A549 (cell line): Measurements from ENCODE around the gene PRELID3B. TPM values are rescaled to one million over a fixed set of nuclear protein-coding genes. Genes with fewer than 3 reads are reported as not detected.
A peak's percentile ranks its signal among the peaks of the same experiment; 100 is the strongest.

Experiments used
- ATAC-seq, 2 experiments: fragments of 200-7000 bp in 1 of 2; fragments of >200 bp in 1 of 2; cut with Nextera tagmentation in 1 of 2; cut with Tn5 transposase in 1 of 2; 3 replicates each; pipeline versions ENCODE4 v1.8.0 to v1.9.1; 2018 to 2020; ENCODE audit warnings: mild to moderate bottlenecking in 1 of 2, moderate library complexity in 1 of 2
- CTCF ChIA-PET: fragments of 300-600 bp; sonication (Branson Sonifier 250); formaldehyde crosslinking; extraction: SDS; loops from one replicate; lab custom pipeline; 2021; ENCODE audit warnings: antibody characterized with exemption, inconsistent platforms; lab: Yijun Ruan, JAX
- POLR2A ChIA-PET: fragments of 350-600 bp; formaldehyde crosslinking; extraction: SDS; loops from one replicate; lab custom pipeline; 2021; ENCODE audit warnings: antibody characterized with exemption, inconsistent platforms; lab: Yijun Ruan, JAX
- DNase-seq, 2 experiments: peaks; one replicate each; pipeline versions ENCODE4 v3.0.0 to v3.0.0-alpha.2; 2011 to 2016; ENCODE audit warnings: low read depth in 1 of 2, low spot score in 1 of 2
- FAIRE-seq: peaks from 2 replicates; lab custom pipeline; 2011; peaks lifted over from hg19 to GRCh38; lab: Jason Lieb, UNC
- H3K27ac ChIP-seq, 2 experiments: fragments of >200 bp; sonication (Bioruptor Twin); formaldehyde crosslinking; 3 replicates each; pipeline ENCODE4 v1.5.1; 2016 to 2017
- H3K4me1 ChIP-seq: fragments of >200 bp; sonication (Bioruptor Twin); formaldehyde crosslinking; 3 replicates; pipeline ENCODE4 v1.6.1; 2016
- H3K4me2 ChIP-seq: fragments of >200 bp; sonication (Bioruptor Twin); formaldehyde crosslinking; 3 replicates; pipeline ENCODE4 v1.6.1; 2016
- H3K4me3 ChIP-seq: fragments of >200 bp; sonication (Bioruptor Twin); formaldehyde crosslinking; 3 replicates; pipeline ENCODE4 v1.5.1; 2016
- H3K9me3 ChIP-seq: fragments of >200 bp; sonication (Bioruptor Twin); formaldehyde crosslinking; 3 replicates; pipeline ENCODE4 v1.6.1; 2016
- ATOH8 ChIP-seq: fragments of 250-450 bp; sonication (Bioruptor Pico); IDR thresholded peaks from 2 replicates; pipeline ENCODE4 v1.5.0; 2020; ENCODE audit warnings: low read depth, mild to moderate bottlenecking, moderate library complexity
- BHLHE40 ChIP-seq: IDR thresholded peaks from 2 replicates; pipeline ENCODE4 v1.6.1; 2012; ENCODE audit warnings: low read depth, low read length, inconsistent platforms
- CHD4 ChIP-seq: fragments of 200-600 bp; sonication (generic); IDR thresholded peaks from 2 replicates; pipeline ENCODE4 v1.6.1; 2016; ENCODE audit warnings: antibody characterized with exemption, mild to moderate bottlenecking, borderline replicate concordance
- EHF ChIP-seq: fragments of 250-450 bp; sonication (Bioruptor Pico); IDR thresholded peaks from 2 replicates; pipeline ENCODE4 v1.5.0; 2020; ENCODE audit warnings: mild to moderate bottlenecking
- ELK1 ChIP-seq: fragments of 150-350 bp; IDR thresholded peaks from 2 replicates; pipeline ENCODE4 v1.6.1; 2014; ENCODE audit warnings: low read depth, mild to moderate bottlenecking, low read length
- EP300 ChIP-seq, 2 experiments: fragments of >200 bp; sonication (Bioruptor Twin); formaldehyde crosslinking; IDR thresholded peaks; 2 replicates in 1 of 2; 3 replicates in 1 of 2; pipeline ENCODE4 v1.6.1; 2016 to 2017
- FOXS1 ChIP-seq: fragments of 250-450 bp; sonication (Bioruptor Pico); IDR thresholded peaks from 2 replicates; pipeline ENCODE4 v1.5.0; 2020; ENCODE audit warnings: mild to moderate bottlenecking, moderate library complexity
- GATA3 ChIP-seq: IDR thresholded peaks from 2 replicates; pipeline ENCODE4 v1.6.1; 2012; ENCODE audit warnings: borderline replicate concordance
- HDAC2 ChIP-seq: fragments of 200-600 bp; sonication (generic); IDR thresholded peaks from 2 replicates; pipeline ENCODE4 v1.6.1; 2016
- HEYL ChIP-seq: fragments of 250-450 bp; sonication (Bioruptor Pico); IDR thresholded peaks from 2 replicates; pipeline ENCODE4 v1.8.0; 2021; ENCODE audit warnings: mild to moderate bottlenecking, moderate library complexity
- HMGXB4 ChIP-seq: fragments of 250-450 bp; sonication (Bioruptor Pico); IDR thresholded peaks from 2 replicates; pipeline ENCODE4 v1.5.0; 2021; ENCODE audit warnings: mild to moderate bottlenecking, moderate library complexity, borderline replicate concordance
- HOXA7 ChIP-seq: fragments of 250-450 bp; sonication (Bioruptor Pico); IDR thresholded peaks from 2 replicates; pipeline ENCODE4 v1.5.0; 2020; ENCODE audit warnings: mild to moderate bottlenecking, moderate library complexity
- HOXB13 ChIP-seq: fragments of 250-450 bp; sonication (Bioruptor Pico); IDR thresholded peaks from 2 replicates; pipeline ENCODE4 v1.5.0; 2020; ENCODE audit warnings: low read depth, mild to moderate bottlenecking, moderate library complexity
- KDM1A ChIP-seq: fragments of 200-600 bp; sonication (generic); IDR thresholded peaks from 2 replicates; pipeline ENCODE4 v1.6.1; 2016; ENCODE audit warnings: low read depth, mild to moderate bottlenecking
- MAFK ChIP-seq: fragments of 450-650 bp; IDR thresholded peaks from 2 replicates; pipeline ENCODE4 v1.6.1; 2014; ENCODE audit not compliant: partially characterized antibody
- MAX ChIP-seq: IDR thresholded peaks from 2 replicates; pipeline ENCODE4 v1.6.1; 2012
- MAZ ChIP-seq: fragments of 150-350 bp; IDR thresholded peaks from 2 replicates; pipeline ENCODE4 v1.6.1; 2014; ENCODE audit warnings: antibody characterized with exemption, low read depth, low read length, borderline replicate concordance
- MYC ChIP-seq: IDR thresholded peaks from 2 replicates; pipeline ENCODE4 v1.6.1; 2012; ENCODE audit warnings: mild to moderate bottlenecking, inconsistent platforms, low read length, improper control_type of control experiment, borderline replicate concordance
- NPAS2 ChIP-seq: fragments of 250-450 bp; sonication (Bioruptor Pico); IDR thresholded peaks from 2 replicates; pipeline ENCODE4 v1.8.0; 2022; ENCODE audit warnings: mild to moderate bottlenecking, moderate library complexity, borderline replicate concordance
- NR3C1 ChIP-seq: fragments of >200 bp; sonication (Bioruptor Twin); formaldehyde crosslinking; IDR thresholded peaks from 3 replicates; pipeline ENCODE4 v1.6.1; 2017
- RARB ChIP-seq: fragments of 250-450 bp; sonication (Bioruptor Pico); IDR thresholded peaks from 2 replicates; pipeline ENCODE4 v1.8.0; 2021; ENCODE audit warnings: mild to moderate bottlenecking, moderate library complexity
- RCOR1 ChIP-seq: fragments of 150-350 bp; IDR thresholded peaks from 2 replicates; pipeline ENCODE4 v1.6.1; 2014; ENCODE audit warnings: antibody characterized with exemption, low read length, low read depth
- RNF2 ChIP-seq: fragments of 200-600 bp; sonication (generic); IDR thresholded peaks from 2 replicates; pipeline ENCODE4 v1.6.1; 2016; ENCODE audit warnings: low read depth, mild to moderate bottlenecking, antibody characterized with exemption, moderate library complexity, borderline replicate concordance
- TFCP2L1 ChIP-seq: fragments of 250-450 bp; sonication (Bioruptor Pico); IDR thresholded peaks from 2 replicates; pipeline ENCODE4 v1.5.0; 2021; ENCODE audit warnings: mild to moderate bottlenecking
- ZNF302 ChIP-seq: fragments of 250-450 bp; sonication (Bioruptor Pico); IDR thresholded peaks from 2 replicates; pipeline ENCODE4 v1.9.0; 2021; ENCODE audit warnings: inconsistent platforms, mild to moderate bottlenecking, moderate library complexity
- ZSCAN20 ChIP-seq: fragments of 250-450 bp; sonication (Bioruptor Pico); IDR thresholded peaks from 2 replicates; pipeline ENCODE4 v1.8.0; 2022; ENCODE audit warnings: mild to moderate bottlenecking, moderate library complexity
- WGBS: methylation state at CpG from one replicate; pipeline ENCODE4 v1.1.6; 2017; ENCODE audit errors: missing lambda C conversion rate; 5-methylcytosine and 5-hydroxymethylcytosine counted together
- polyA plus RNA-seq, 4 experiments: library from polyadenylated mRNA; depleted of rRNA in 3 of 4; stranded (reverse); fragments of >200 nt; fragmentation: RNase III in 1 of 4; extraction: RNeasy Plus Mini Kit Qiagen cat#74134 plus additional on column Dnase treatment in 1 of 4; gene quantifications; 2 replicates in 3 of 4; 3 replicates in 1 of 4; pipeline ENCODE4 v1.2.3, GENCODE V29; 2011 to 2017
- TF ChIP-seq, protein P1 (sequence below): fragments of >200 bp; sonication (Bioruptor Twin); formaldehyde crosslinking; IDR thresholded peaks from 3 replicates; pipeline ENCODE4 v1.5.1; 2016
- TF ChIP-seq, protein P2 (sequence below): fragments of >200 bp; sonication (Bioruptor Twin); formaldehyde crosslinking; IDR thresholded peaks from 3 replicates; pipeline ENCODE4 v1.6.1; 2016
- TF ChIP-seq, protein P3 (sequence below): fragments of >200 bp; sonication (Bioruptor Twin); formaldehyde crosslinking; IDR thresholded peaks from 2 replicates; pipeline ENCODE4 v1.6.1; 2016

Gene PRELID3B
- polyA plus RNA-seq, 2 of the 4 experiments (the other 2 are of a cell fraction) = 85.6 to 143 TPM

DNA sequence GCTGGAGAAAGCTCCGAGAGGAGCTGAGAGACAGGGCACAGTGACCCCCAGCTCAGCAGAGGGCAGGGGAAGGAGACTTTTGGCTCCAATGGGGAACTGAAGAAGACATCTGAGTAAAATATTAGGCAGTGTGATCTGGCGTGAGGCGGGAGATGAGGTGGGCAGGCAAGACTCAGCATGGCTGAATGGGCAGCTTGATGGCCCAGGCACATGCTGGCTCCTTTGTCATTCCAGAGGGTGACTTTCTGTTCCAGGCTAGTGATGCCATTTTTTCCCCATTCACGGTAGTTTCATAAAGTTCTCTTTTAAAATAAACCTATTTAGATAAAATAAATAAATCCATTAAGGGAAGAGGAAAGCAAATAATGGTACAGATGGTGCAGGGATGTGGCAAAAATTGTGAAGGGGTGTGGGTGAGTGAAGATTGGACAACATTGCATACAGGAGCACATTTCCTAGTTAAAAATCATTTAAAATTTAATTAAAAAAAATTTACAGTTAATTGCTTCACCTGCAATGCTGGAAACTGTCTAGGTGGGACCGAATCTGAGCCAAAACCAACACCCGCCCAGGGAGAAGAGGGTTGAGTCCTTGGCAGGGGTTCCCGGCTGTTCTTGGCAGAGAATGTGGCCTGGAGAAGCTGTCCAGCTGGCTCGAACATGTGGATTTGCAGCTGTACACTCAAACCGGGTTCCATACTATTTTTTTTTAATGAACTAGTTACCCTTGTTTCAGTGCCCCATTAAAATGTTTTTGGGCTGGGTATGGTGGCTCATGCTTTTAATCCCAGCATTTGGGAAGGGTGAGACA lies 41.7 kb upstream of the PRELID3B start:
- ATAC-seq = no peak
- TF ChIP-seq RCOR1 (no peak), ATOH8 (CRISPR knock-in tag) (no peak), CHD4 (no peak), HOXB13 (CRISPR knock-in tag) (no peak), MAFK (no peak), KDM1A (no peak), MYC (no peak), BHLHE40 (no peak), HDAC2 (no peak), HEYL (CRISPR knock-in tag) (no peak), HMGXB4 (no peak), ZNF302 (no peak)
- TF ChIP-seq, protein P1, sequence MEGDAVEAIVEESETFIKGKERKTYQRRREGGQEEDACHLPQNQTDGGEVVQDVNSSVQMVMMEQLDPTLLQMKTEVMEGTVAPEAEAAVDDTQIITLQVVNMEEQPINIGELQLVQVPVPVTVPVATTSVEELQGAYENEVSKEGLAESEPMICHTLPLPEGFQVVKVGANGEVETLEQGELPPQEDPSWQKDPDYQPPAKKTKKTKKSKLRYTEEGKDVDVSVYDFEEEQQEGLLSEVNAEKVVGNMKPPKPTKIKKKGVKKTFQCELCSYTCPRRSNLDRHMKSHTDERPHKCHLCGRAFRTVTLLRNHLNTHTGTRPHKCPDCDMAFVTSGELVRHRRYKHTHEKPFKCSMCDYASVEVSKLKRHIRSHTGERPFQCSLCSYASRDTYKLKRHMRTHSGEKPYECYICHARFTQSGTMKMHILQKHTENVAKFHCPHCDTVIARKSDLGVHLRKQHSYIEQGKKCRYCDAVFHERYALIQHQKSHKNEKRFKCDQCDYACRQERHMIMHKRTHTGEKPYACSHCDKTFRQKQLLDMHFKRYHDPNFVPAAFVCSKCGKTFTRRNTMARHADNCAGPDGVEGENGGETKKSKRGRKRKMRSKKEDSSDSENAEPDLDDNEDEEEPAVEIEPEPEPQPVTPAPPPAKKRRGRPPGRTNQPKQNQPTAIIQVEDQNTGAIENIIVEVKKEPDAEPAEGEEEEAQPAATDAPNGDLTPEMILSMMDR = no peak
- TF ChIP-seq, protein P2, sequence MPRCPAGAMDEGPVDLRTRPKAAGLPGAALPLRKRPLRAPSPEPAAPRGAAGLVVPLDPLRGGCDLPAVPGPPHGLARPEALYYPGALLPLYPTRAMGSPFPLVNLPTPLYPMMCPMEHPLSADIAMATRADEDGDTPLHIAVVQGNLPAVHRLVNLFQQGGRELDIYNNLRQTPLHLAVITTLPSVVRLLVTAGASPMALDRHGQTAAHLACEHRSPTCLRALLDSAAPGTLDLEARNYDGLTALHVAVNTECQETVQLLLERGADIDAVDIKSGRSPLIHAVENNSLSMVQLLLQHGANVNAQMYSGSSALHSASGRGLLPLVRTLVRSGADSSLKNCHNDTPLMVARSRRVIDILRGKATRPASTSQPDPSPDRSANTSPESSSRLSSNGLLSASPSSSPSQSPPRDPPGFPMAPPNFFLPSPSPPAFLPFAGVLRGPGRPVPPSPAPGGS = no peak
- TF ChIP-seq, protein P3, sequence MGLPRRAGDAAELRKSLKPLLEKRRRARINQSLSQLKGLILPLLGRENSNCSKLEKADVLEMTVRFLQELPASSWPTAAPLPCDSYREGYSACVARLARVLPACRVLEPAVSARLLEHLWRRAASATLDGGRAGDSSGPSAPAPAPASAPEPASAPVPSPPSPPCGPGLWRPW = no peak
- TF ChIP-seq, all 56 proteins: peak for 0
- ChIA-PET POLR2A (interaction anchor here (1.2 kb wide), 1 partner anchor 52 kb away, joined by 3 read pairs; the partner anchor contains the start of gene ATP5F1E), CTCF (interaction anchor here (0.9 to 2.4 kb wide), 5 partner anchors 12 to 371 kb away, joined by 4 to 8 read pairs (median 4); no protein-coding TSS in a partner anchor)
- DNase-seq (no peak), FAIRE-seq (no peak)
- Histone ChIP-seq H3K27ac (no peak overlapping the region), H3K4me3 (no peak overlapping the region), H3K4me1 (no peaks in the 10 kb centered on the region), H3K9me3 (no peaks in the 10 kb centered on the region), H3K4me2 (no peak overlapping the region)
- 63% methylated on average over 9 of the region's 9 CpGs for WGBS

GRCh38 chr20:59082981-59083380 lies 40.4 kb upstream of the PRELID3B start:
- no peaks in the 10 kb centered on the region for H3K4me1 ChIP-seq
- ChIA-PET CTCF (interaction anchor here (0.7 to 2.4 kb wide), 4 partner anchors 13 to 413 kb away, joined by 3 to 8 read pairs (median 4); no protein-coding TSS in a partner anchor), POLR2A (interaction anchor here (0.8 kb wide), 1 partner anchor 51 kb away, joined by 3 read pairs; the partner anchor contains the start of gene ATP5F1E)
- WGBS = 15% methylated on average over 1 of the region's 1 CpG
- no peaks in the 10 kb centered on the region for H3K9me3 ChIP-seq
- no peak overlapping the region for H3K4me3 ChIP-seq
- DNase-seq = peak in 1 of 2 experiments; percentile 28
- no peak for TF ChIP-seq NR3C1
- no peak for TF ChIP-seq HEYL (CRISPR knock-in tag)
- TF ChIP-seq FOXS1 (CRISPR knock-in tag) = no peak
- no peak for TF ChIP-seq ZSCAN20 (CRISPR knock-in tag)
- no peak for TF ChIP-seq HOXA7
- TF ChIP-seq MAZ = no peak
- no peak for TF ChIP-seq ELK1
- no peak for TF ChIP-seq EP300 (IDR thresholded peaks at IDR 0.05)
- TF ChIP-seq GATA3 = no peak
- no peak for TF ChIP-seq RARB
- TF ChIP-seq MYC = no peak
- no peak for TF ChIP-seq EHF (CRISPR knock-in tag)
- TF ChIP-seq NPAS2 (CRISPR knock-in tag) = no peak
- TF ChIP-seq KDM1A = no peak
- TF ChIP-seq MAX = no peak
- no peak for TF ChIP-seq HOXB13 (CRISPR knock-in tag)
- no peak for TF ChIP-seq TFCP2L1 (CRISPR knock-in tag)
- TF ChIP-seq RCOR1 = no peak
- TF ChIP-seq RNF2 = no peak
- TF ChIP-seq, all 56 proteins: peak for 0
- H3K4me2 ChIP-seq = no peak overlapping the region
- FAIRE-seq (no peak), ATAC-seq (peak; percentile 67 to 75)
- H3K27ac ChIP-seq = no peak overlapping the region
